HepG2 (cell line): ENCODE results near the gene BCAS4. TPM values are rescaled to one million over a fixed set of nuclear protein-coding genes. Genes with fewer than 3 reads are reported as not detected.

Source experiments
- ADNP ChIP-seq: sonication (generic); formaldehyde crosslinking; IDR thresholded peaks from 2 replicates; pipeline ENCODE4 v1.4.0; 2020; ENCODE audit warnings: missing genetic modification reagents
- CCAR2 ChIP-seq: fragments of 200-400 bp; formaldehyde crosslinking; optimal IDR thresholded peaks from 2 replicates; pipeline ENCODE3; 2018; ENCODE audit warnings: low read depth, mild to moderate bottlenecking, low read length, moderate library complexity
- CEBPB ChIP-seq: IDR thresholded peaks from 2 replicates; pipeline ENCODE4 v1.6.1; 2011; ENCODE audit warnings: low read depth, low read length, improper control_type of control experiment, borderline replicate concordance
- CERS6 ChIP-seq: sonication (generic); formaldehyde crosslinking; IDR thresholded peaks from 2 replicates; pipeline ENCODE4 v1.5.0; 2020; ENCODE audit warnings: missing genetic modification reagents
- EP300 ChIP-seq, 3 experiments: sonication (generic) in 1 of 3; formaldehyde crosslinking in 1 of 3; IDR thresholded peaks; 2 replicates each; pipeline versions ENCODE4 v1.5.1 to v1.6.1; 2011 to 2020; ENCODE audit warnings: low read depth in 2 of 3, low read length in 2 of 3, borderline replicate concordance in 1 of 3, improper control_type of control experiment in 1 of 3, mild to moderate bottlenecking in 1 of 3, missing genetic modification reagents in 1 of 3, moderate library complexity in 1 of 3
- HINFP ChIP-seq: sonication (generic); formaldehyde crosslinking; IDR thresholded peaks from 2 replicates; pipeline ENCODE4 v1.4.0; 2020; ENCODE audit warnings: low read depth, mild to moderate bottlenecking, missing genetic modification reagents
- KAT7 ChIP-seq: IDR thresholded peaks from 2 replicates; pipeline ENCODE4 v1.6.1; 2018; ENCODE audit warnings: borderline replicate concordance, missing compliant biosample characterization
- KAT8 ChIP-seq: IDR thresholded peaks from 2 replicates; pipeline ENCODE4 v1.6.1; 2016; ENCODE audit warnings: missing genetic modification reagents, missing compliant biosample characterization
- PHF21A ChIP-seq: sonication (generic); formaldehyde crosslinking; IDR thresholded peaks from 2 replicates; pipeline ENCODE4 v1.5.0; 2020; ENCODE audit warnings: mild to moderate bottlenecking, missing genetic modification reagents
- RFXAP ChIP-seq: sonication (generic); formaldehyde crosslinking; IDR thresholded peaks from 2 replicates; pipeline ENCODE4 v1.4.0; 2020; ENCODE audit warnings: missing genetic modification reagents, borderline replicate concordance
- SIN3B ChIP-seq: fragments of 150-350 bp; IDR thresholded peaks from 2 replicates; pipeline ENCODE4 v1.6.1; 2014; ENCODE audit warnings: low read length
- SSRP1 ChIP-seq: IDR thresholded peaks from 2 replicates; pipeline ENCODE4 v1.6.1; 2016; ENCODE audit warnings: control low read depth
- SYNCRIP ChIP-seq: fragments of 200-400 bp; formaldehyde crosslinking; IDR thresholded peaks from 2 replicates; pipeline ENCODE4 v1.6.1; 2018; ENCODE audit warnings: mild to moderate bottlenecking, low read depth, low read length; ENCODE audit not compliant: insufficient read depth
- TAF1 ChIP-seq: sonication (generic); formaldehyde crosslinking; IDR thresholded peaks from 2 replicates; pipeline ENCODE4 v1.4.0; 2020; ENCODE audit warnings: missing genetic modification reagents
- THAP7 ChIP-seq: sonication (generic); formaldehyde crosslinking; IDR thresholded peaks from 2 replicates; pipeline ENCODE4 v1.8.1; 2023; ENCODE audit warnings: mild to moderate bottlenecking, missing genetic modification reagents
- ZFYVE20 ChIP-seq: sonication (generic); formaldehyde crosslinking; IDR thresholded peaks from 2 replicates; pipeline ENCODE4 v1.8.0; 2023; ENCODE audit warnings: low read depth, mild to moderate bottlenecking, moderate library complexity, missing genetic modification reagents, borderline replicate concordance
- ZNF468 ChIP-seq: sonication (generic); formaldehyde crosslinking; IDR thresholded peaks from 2 replicates; pipeline ENCODE4 v1.8.0; 2022; ENCODE audit warnings: mild to moderate bottlenecking, moderate library complexity, missing genetic modification reagents
- ZNF609 ChIP-seq: sonication (generic); formaldehyde crosslinking; IDR thresholded peaks from 2 replicates; pipeline ENCODE4 v1.4.0; 2020; ENCODE audit warnings: mild to moderate bottlenecking, missing genetic modification reagents, borderline replicate concordance
- ZNF724P ChIP-seq: sonication (generic); formaldehyde crosslinking; IDR thresholded peaks from 2 replicates; pipeline ENCODE4 v1.8.0; 2022; ENCODE audit warnings: missing genetic modification reagents, borderline replicate concordance
- ZNF780A ChIP-seq: sonication (generic); formaldehyde crosslinking; IDR thresholded peaks from 2 replicates; pipeline ENCODE4 v1.8.0; 2022; ENCODE audit warnings: mild to moderate bottlenecking, missing genetic modification reagents, moderate library complexity
- ZNF850 ChIP-seq: sonication (generic); formaldehyde crosslinking; conservative IDR thresholded peaks from 2 replicates; pipeline ENCODE4 v1.9.0; 2021; ENCODE audit warnings: mild to moderate bottlenecking, missing genetic modification reagents
- polyA plus RNA-seq, 8 experiments: library from polyadenylated mRNA; depleted of rRNA in 3 of 8; stranded (reverse) in 7 of 8; unstranded in 1 of 8; fragments of >200 nt; fragmentation: Illumina TruSeq in 4 of 8; extraction: Trizol in 4 of 8; gene quantifications; 2 replicates each; pipeline versions ENCODE4 v1.2.1 to v1.2.3, GENCODE V29; 2011 to 2016; ENCODE audit warnings: low read depth in 4 of 8, missing spikeins in 1 of 8, mixed read lengths in 1 of 8; ENCODE audit not compliant: insufficient read depth in 1 of 8
- total RNA-seq, 5 experiments: library from RNA; depleted of rRNA; stranded (reverse); fragments of >200 nt; fragmentation: Illumina TruSeq; extraction: Trizol; gene quantifications; 2 replicates each; pipeline ENCODE4 v1.2.3, GENCODE V29; 2016; ENCODE audit warnings: low read depth in 1 of 5

The BCAS4 gene
- total and polyA plus RNA-seq, 2 of the 13 experiments (the other 11 are each of a cell fraction or from before 2014, with no cell fraction given) = 7.2 to 8.0 TPM

DNA sequence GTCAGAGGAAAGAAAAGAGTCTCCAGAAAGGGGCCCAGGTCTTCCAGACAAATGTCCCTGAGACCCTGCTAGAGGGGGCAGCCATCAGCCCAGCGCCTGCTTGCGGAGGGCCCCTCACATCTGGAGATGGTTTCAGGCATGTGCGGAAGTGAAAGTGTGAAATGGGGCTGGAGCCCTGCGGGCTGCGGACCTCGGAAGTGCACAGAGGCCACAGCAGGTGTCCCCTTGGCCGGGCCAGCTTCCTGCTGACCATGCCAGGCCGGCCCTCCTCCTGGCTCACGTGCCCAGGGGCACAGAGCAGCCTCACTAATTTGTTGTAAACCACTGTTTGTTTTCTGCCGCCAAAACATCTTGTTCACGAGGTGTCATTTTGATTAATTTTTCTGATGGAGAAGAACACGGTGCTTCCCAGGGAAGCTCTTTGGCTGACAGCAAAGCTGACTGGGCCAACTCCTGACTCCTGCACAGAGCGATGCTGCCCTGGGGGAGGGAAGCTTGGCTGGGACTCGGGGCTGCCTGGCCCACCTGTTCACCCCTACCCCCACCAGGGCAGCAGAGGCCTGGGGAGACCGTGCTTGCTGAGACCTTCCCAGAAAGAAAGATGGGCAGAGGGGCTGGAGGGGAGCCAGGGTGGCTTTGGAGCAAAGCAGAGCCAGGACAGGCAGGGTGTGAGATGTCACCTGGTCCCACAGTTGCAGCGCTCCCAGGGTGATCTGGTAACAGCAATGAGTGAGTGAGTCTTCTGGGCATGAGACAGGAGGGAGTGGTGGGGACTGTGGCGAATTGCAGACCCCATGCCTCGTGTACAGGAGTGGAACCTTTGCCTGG is 54.2 kb downstream of the BCAS4 start (continued):
- TF ChIP-seq SSRP1 (CRISPR knock-in tag) (no peak), PHF21A (CRISPR knock-in tag) (0 out of 2 replicates have a peak, but pooled peaks have one; percentile 3), ADNP (CRISPR knock-in tag) (no peak), ZNF850 (CRISPR knock-in tag) (no peak), THAP7 (CRISPR knock-in tag) (0 out of 2 replicates have a peak, but pooled peaks have one; percentile 54), KAT8 (0 out of 2 replicates have a peak, but pooled peaks have one; percentile 27), SIN3B (no peak), ZNF724P (CRISPR knock-in tag) (no peak), ZFYVE20 (CRISPR knock-in tag) (no peak), KAT7 (no peak), RFXAP (CRISPR knock-in tag) (no peak), EP300 (IDR thresholded peaks at IDR 0.05; ENCODE audit: low read depth in 2 of 2, low read length in 2 of 2) (no peak), EP300 (CRISPR knock-in tag; IDR thresholded peaks at IDR 0.05; ENCODE audit: borderline replicate concordance) (no peak), CERS6 (CRISPR knock-in tag) (no peak), ZNF468 (CRISPR knock-in tag) (no peak), CEBPB (no peak), CCAR2 (no peak), ZNF609 (CRISPR knock-in tag) (no peak), ZNF780A (no peak), TAF1 (CRISPR knock-in tag) (no peak), HINFP (CRISPR knock-in tag) (0 out of 2 replicates have a peak, but pooled peaks have one; percentile 33), SYNCRIP (no peak)
